ENCODE measurements around the gene TBX2. TPM values are rescaled to one million over a fixed set of nuclear protein-coding genes. Genes with fewer than 3 reads are reported as not detected.

TBX2 gene
- total and polyA plus RNA-seq, 2 donors: 2.1 to 3.2 TPM

- Histone ChIP-seq H3K27me3 (ENCODE audit: control insufficient read depth in 2 of 2, insufficient read depth in 1 of 2, low read length in 1 of 2) (peaks cover 82 to 99% of the 10 kb centered on the region in 2 donors), H3K4me3 (ENCODE audit: low read length in 2 of 2) (peak overlapping the region in 1 of 2 donors; percentile 51), H3K36me3 (ENCODE audit: control insufficient read depth in 2 of 2, insufficient read depth in 2 of 2, low read length in 1 of 2) (no peaks in the 10 kb centered on the region), H3K27ac (ENCODE audit: low read depth in 1 of 2, low read length in 1 of 2) (no peak overlapping the region), H3K9me3 (ENCODE audit: control insufficient read depth in 2 of 2, insufficient read depth in 1 of 2, low read length in 1 of 2) (peaks cover 0 to 9% of the 10 kb centered on the region in 2 donors), H3K4me1 (ENCODE audit: control insufficient read depth in 2 of 2, insufficient read depth in 2 of 2, low read length in 2 of 2) (peaks cover 17 to 31% of the 10 kb centered on the region in 2 donors)
- 3% methylated on average over 29 of the region's 29 CpGs for WGBS
- DNase-seq (ENCODE audit: low read depth in 6 of 9, low spot score in 9 of 9): no peak
Observed at GRCh38 chr17:61411011-61411260, 11.3 kb downstream of the TBX2 start.

DNA sequence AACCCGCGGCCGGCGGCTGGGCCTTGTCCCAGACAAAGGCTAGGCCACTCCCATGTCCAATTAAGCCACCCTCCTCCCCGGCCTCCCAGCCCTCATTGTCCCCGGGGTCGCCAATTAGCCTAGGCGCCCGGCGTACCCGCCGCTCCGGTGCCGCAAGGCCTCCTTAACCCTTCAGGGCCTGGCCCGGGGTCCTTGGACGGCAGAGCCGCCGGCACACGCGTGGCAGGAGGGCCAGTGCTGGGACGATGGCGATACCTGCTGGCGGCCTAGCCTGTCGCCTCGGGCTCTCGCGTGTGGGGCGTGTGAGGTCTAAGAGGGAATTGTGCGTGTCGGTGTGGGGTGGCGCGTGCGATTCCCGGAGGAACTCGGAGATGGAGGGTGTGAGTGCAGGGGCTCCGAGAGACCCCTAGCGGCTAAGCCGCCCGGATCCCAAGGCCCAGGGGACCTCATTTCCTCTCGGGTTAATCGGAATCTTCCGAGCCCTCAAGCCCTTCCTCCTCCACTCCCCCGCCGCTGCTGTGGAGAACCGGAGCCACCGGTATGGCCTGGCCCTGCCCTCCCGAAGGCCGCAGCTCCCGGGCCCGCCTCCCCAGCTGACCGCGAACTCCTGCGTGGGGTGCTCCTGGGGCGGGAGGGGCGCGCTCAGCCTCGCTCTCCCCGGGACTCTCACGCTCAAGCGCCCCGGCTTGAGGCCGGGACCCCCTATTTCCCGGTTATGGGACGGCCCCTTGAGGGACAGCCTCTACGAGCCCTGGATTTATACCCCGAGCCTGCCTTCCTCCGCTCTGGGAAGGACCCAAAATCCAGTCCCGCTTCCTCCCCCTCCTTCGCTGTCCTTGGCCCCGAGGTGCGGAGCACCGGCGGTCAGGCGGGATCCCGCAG is 11.9 kb downstream of the TBX2 start:
- 2% methylated on average over 75 of the region's 75 CpGs for WGBS
- Histone ChIP-seq H3K27ac (ENCODE audit: low read depth in 1 of 2, low read length in 1 of 2) (peak overlapping the region; percentile 5 to 55), H3K9me3 (ENCODE audit: control insufficient read depth in 2 of 2, insufficient read depth in 1 of 2, low read length in 1 of 2) (peaks cover 0 to 9% of the 10 kb centered on the region in 2 donors), H3K4me3 (ENCODE audit: low read length in 2 of 2) (peak overlapping the region; percentile 20 to 51), H3K4me1 (ENCODE audit: control insufficient read depth in 2 of 2, insufficient read depth in 2 of 2, low read length in 2 of 2) (peaks cover 17 to 32% of the 10 kb centered on the region in 2 donors), H3K36me3 (ENCODE audit: control insufficient read depth in 2 of 2, insufficient read depth in 2 of 2, low read length in 1 of 2) (no peaks in the 10 kb centered on the region), H3K27me3 (ENCODE audit: control insufficient read depth in 2 of 2, insufficient read depth in 1 of 2, low read length in 1 of 2) (peaks cover 78 to 99% of the 10 kb centered on the region in 2 donors)
- DNase-seq (ENCODE audit: low read depth in 6 of 9, low spot score in 9 of 9): peak in 1 of 9 donors; percentile 42

DNA sequence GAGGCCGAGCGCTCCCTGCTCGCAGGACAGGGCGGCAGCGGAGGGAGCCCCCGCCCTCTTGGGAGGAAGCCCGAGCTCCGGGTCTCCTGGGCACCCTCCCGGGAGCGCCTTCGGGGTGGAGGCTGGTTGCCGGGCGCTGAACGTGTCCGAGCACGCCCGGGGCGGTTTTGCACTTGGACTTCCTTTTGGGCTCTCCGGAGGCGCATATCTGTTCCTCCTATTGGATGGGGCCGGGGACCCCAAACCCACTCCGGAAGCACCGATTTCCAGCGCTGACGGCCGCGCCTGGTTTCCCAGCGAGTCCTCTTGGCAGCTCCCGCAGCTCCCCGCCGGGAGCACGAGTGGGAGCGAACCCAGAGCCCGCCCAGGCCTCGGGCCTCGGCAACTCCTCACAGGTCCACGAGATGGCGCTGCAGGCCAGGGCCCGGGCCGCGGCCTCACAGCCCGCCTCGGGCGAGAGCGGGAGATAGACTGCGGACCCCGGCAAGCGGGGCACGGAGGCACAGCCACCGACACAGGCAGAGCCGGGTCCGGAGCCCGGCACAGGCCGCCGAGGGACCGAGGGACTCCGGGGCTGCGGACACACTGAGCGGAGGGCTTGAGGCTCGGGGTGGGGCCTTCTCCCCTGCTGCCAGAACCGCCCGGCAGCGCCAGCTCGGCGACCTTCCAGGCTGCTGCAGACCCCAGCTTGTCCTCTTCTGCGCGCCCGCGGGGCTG is 12.7 kb downstream of the TBX2 start:
- under 1% methylated on average over 69 of the region's 69 CpGs for WGBS
- H3K36me3 ChIP-seq (ENCODE audit: control insufficient read depth in 2 of 2, insufficient read depth in 2 of 2, low read length in 1 of 2): no peaks in the 10 kb centered on the region
- H3K27ac ChIP-seq (ENCODE audit: low read depth in 1 of 2, low read length in 1 of 2): peak overlapping the region in 1 of 2 donors; percentile 55
- peaks cover 0 to 9% of the 10 kb centered on the region in 2 donors for H3K9me3 ChIP-seq (ENCODE audit: control insufficient read depth in 2 of 2, insufficient read depth in 1 of 2, low read length in 1 of 2)
- peak overlapping the region; percentile 20 to 51 for H3K4me3 ChIP-seq (ENCODE audit: low read length in 2 of 2)
- DNase-seq (ENCODE audit: low read depth in 6 of 9, low spot score in 9 of 9): peak in 7 of 9 donors; percentile 42 to 80 (median 61)
- H3K27me3 ChIP-seq (ENCODE audit: control insufficient read depth in 2 of 2, insufficient read depth in 1 of 2, low read length in 1 of 2): peaks cover 76 to 99% of the 10 kb centered on the region in 2 donors
- H3K4me1 ChIP-seq (ENCODE audit: control insufficient read depth in 2 of 2, insufficient read depth in 2 of 2, low read length in 2 of 2): peaks cover 17 to 36% of the 10 kb centered on the region in 2 donors

DNA sequence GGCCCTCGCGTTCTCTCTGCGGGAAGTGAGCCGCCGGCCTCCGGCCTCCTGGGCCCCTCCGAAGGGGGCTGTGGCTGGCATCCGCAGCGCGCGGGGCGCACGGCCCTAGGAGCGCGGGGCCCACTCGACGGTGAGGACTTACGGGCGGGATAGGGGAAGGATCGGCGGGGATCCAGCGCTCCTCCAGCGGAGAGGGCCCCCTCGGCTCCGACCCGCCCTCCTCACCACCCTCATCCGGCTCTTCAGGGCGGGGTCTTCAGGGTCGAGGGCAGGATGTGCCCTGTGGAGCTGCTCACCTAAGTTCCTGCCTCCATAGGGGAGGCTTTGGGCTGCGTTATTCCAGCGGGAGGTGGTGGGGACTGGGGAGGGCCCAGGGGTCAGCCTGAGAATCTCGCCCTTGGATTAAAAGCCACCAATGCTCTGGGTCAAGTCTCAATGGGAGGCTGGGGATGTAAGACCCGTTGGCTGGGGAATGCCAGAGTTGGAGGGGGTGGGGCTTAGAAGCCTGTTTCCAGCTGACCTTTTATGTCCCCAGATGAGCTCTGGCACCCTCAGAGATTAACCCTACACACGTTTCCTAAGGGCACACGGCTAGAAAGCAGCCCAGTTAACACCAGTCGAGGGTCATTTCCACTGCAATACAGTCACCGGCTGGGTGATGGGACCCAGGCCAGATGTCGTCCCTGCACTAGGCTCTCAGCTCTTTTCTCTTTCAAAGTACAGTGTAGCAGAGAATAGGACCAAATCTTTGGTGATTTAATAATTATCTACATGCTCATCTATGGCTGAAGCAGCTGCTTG is 13.4 kb downstream of the TBX2 start:
- DNase-seq (ENCODE audit: low read depth in 6 of 9, low spot score in 9 of 9): no peak
- Histone ChIP-seq H3K27ac (ENCODE audit: low read depth in 1 of 2, low read length in 1 of 2) (no peak overlapping the region), H3K36me3 (ENCODE audit: control insufficient read depth in 2 of 2, insufficient read depth in 2 of 2, low read length in 1 of 2) (no peaks in the 10 kb centered on the region), H3K9me3 (ENCODE audit: control insufficient read depth in 2 of 2, insufficient read depth in 1 of 2, low read length in 1 of 2) (peaks cover 0 to 9% of the 10 kb centered on the region in 2 donors), H3K27me3 (ENCODE audit: control insufficient read depth in 2 of 2, insufficient read depth in 1 of 2, low read length in 1 of 2) (peaks cover 69 to 98% of the 10 kb centered on the region in 2 donors), H3K4me3 (ENCODE audit: low read length in 2 of 2) (peak overlapping the region; percentile 20 to 51), H3K4me1 (ENCODE audit: control insufficient read depth in 2 of 2, insufficient read depth in 2 of 2, low read length in 2 of 2) (peaks cover 17 to 35% of the 10 kb centered on the region in 2 donors)
- WGBS: 13% methylated on average over 38 of the region's 38 CpGs

DNA sequence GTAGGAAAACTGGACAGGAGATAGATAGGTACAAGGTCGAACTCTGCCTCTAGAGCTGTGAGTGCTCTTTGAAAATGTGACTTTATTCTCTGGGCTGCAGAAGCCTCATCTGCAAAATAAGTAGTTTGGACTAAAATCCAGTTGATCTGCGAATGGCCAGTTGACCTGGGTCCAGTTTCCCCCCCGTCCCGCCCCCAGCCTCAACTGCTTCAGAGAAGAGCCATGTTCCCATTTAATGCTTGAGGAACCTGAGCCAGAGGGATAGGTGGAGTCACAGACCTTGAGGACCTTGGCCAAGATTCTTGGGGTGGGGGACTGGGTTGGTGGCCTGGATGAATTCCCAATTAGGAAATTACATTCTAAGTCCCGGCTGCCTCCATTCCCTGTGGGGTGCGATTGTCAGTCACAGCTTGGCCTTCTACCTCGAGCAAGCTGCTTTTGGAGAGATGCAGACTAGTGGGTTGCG is 14.1 kb downstream of the TBX2 start:
- no peaks in the 10 kb centered on the region for H3K36me3 ChIP-seq (ENCODE audit: control insufficient read depth in 2 of 2, insufficient read depth in 2 of 2, low read length in 1 of 2)
- H3K9me3 ChIP-seq (ENCODE audit: control insufficient read depth in 2 of 2, insufficient read depth in 1 of 2, low read length in 1 of 2): peaks cover 0 to 9% of the 10 kb centered on the region in 2 donors
- no peak overlapping the region for H3K4me3 ChIP-seq (ENCODE audit: low read length in 2 of 2)
- peaks cover 63 to 93% of the 10 kb centered on the region in 2 donors for H3K27me3 ChIP-seq (ENCODE audit: control insufficient read depth in 2 of 2, insufficient read depth in 1 of 2, low read length in 1 of 2)
- H3K27ac ChIP-seq (ENCODE audit: low read depth in 1 of 2, low read length in 1 of 2): no peak overlapping the region
- DNase-seq (ENCODE audit: low read depth in 6 of 9, low spot score in 9 of 9): no peak
- peaks cover 17 to 33% of the 10 kb centered on the region in 2 donors for H3K4me1 ChIP-seq (ENCODE audit: control insufficient read depth in 2 of 2, insufficient read depth in 2 of 2, low read length in 2 of 2)
- WGBS: 93% methylated on average over 8 of the region's 8 CpGs

- H3K9me3 ChIP-seq (ENCODE audit: control insufficient read depth in 2 of 2, insufficient read depth in 1 of 2, low read length in 1 of 2): peaks cover 0 to 9% of the 10 kb centered on the region in 2 donors
- H3K4me1 ChIP-seq (ENCODE audit: control insufficient read depth in 2 of 2, insufficient read depth in 2 of 2, low read length in 2 of 2): peaks cover 17 to 30% of the 10 kb centered on the region in 2 donors
- H3K4me3 ChIP-seq (ENCODE audit: low read length in 2 of 2): no peak overlapping the region
- DNase-seq (ENCODE audit: low read depth in 6 of 9, low spot score in 9 of 9): no peak
- H3K36me3 ChIP-seq (ENCODE audit: control insufficient read depth in 2 of 2, insufficient read depth in 2 of 2, low read length in 1 of 2): no peaks in the 10 kb centered on the region
- peaks cover 57 to 90% of the 10 kb centered on the region in 2 donors for H3K27me3 ChIP-seq (ENCODE audit: control insufficient read depth in 2 of 2, insufficient read depth in 1 of 2, low read length in 1 of 2)
- WGBS: 88% methylated on average over 16 of the region's 16 CpGs
- H3K27ac ChIP-seq (ENCODE audit: low read depth in 1 of 2, low read length in 1 of 2): no peak overlapping the region
Observed at GRCh38 chr17:61414141-61414935, 14.7 kb downstream of the TBX2 start.

DNA sequence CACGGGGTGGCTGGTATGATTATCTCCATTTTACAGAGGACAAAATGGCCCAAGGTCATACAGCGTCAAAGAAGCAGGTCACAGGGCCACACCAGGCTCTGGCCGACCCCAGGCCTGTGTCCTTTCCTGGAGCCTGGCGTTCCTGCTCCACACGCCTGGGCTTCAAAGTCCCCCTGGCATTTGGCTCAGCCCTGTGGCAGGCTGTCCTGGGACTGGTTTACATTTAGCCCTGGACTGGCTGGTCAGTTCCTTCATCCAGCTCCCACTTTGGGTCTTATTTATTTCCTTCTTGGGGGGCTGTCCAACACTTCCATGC is 15.3 kb downstream of the TBX2 start:
- WGBS: 97% methylated on average over 5 of the region's 5 CpGs

GRCh38 chr17:61415374-61416210 is 15.9 kb downstream of the TBX2 start:
- over 99% methylated on average over 6 of the region's 6 CpGs for WGBS
- Histone ChIP-seq H3K27ac (ENCODE audit: low read depth in 1 of 2, low read length in 1 of 2) (no peak overlapping the region), H3K27me3 (ENCODE audit: control insufficient read depth in 2 of 2, insufficient read depth in 1 of 2, low read length in 1 of 2) (peaks cover 49 to 91% of the 10 kb centered on the region in 2 donors), H3K9me3 (ENCODE audit: control insufficient read depth in 2 of 2, insufficient read depth in 1 of 2, low read length in 1 of 2) (peaks cover 0 to 3% of the 10 kb centered on the region in 2 donors), H3K4me3 (ENCODE audit: low read length in 2 of 2) (no peak overlapping the region), H3K36me3 (ENCODE audit: control insufficient read depth in 2 of 2, insufficient read depth in 2 of 2, low read length in 1 of 2) (no peaks in the 10 kb centered on the region), H3K4me1 (ENCODE audit: control insufficient read depth in 2 of 2, insufficient read depth in 2 of 2, low read length in 2 of 2) (peaks cover 16 to 26% of the 10 kb centered on the region in 2 donors)
- DNase-seq (ENCODE audit: low read depth in 6 of 9, low spot score in 9 of 9): no peak

More for the DNA sequence above, 15.3 kb downstream of the TBX2 start:
- Histone ChIP-seq H3K4me3 (ENCODE audit: low read length in 2 of 2) (no peak overlapping the region), H3K27ac (ENCODE audit: low read depth in 1 of 2, low read length in 1 of 2) (no peak overlapping the region), H3K4me1 (ENCODE audit: control insufficient read depth in 2 of 2, insufficient read depth in 2 of 2, low read length in 2 of 2) (peaks cover 17 to 30% of the 10 kb centered on the region in 2 donors), H3K9me3 (ENCODE audit: control insufficient read depth in 2 of 2, insufficient read depth in 1 of 2, low read length in 1 of 2) (peaks cover 0 to 9% of the 10 kb centered on the region in 2 donors), H3K36me3 (ENCODE audit: control insufficient read depth in 2 of 2, insufficient read depth in 2 of 2, low read length in 1 of 2) (no peaks in the 10 kb centered on the region), H3K27me3 (ENCODE audit: control insufficient read depth in 2 of 2, insufficient read depth in 1 of 2, low read length in 1 of 2) (peaks cover 53 to 91% of the 10 kb centered on the region in 2 donors)
- no peak for DNase-seq (ENCODE audit: low read depth in 6 of 9, low spot score in 9 of 9)

Measured in thymus (tissue), 11 donors.